Esophagus squamous epithelium (tissue), 5 donors: Measurements from ENCODE around the gene ORC1. TPM values are rescaled to one million over a fixed set of nuclear protein-coding genes. Genes with fewer than 3 reads are reported as not detected.

Experiments used
- DNase-seq: peaks from one replicate; lab custom pipeline; 2025; lab: John Stamatoyannopoulos, UW
- H3K27ac ChIP-seq, 4 donors: fragments of 200-600 bp; sonication (generic); one replicate each; pipeline ENCODE4 v1.5.1; 2016 to 2019; ENCODE audit warnings: mild to moderate bottlenecking in 1 of 4
- H3K27me3 ChIP-seq, 4 donors: fragments of 200-600 bp; sonication (generic); 1 replicate in 3 of 4; 2 replicates in 1 of 4; pipeline versions ENCODE4 v1.5.1 to v1.6.0; 2017 to 2021; ENCODE audit warnings: antibody characterized with exemption in 1 of 4
- H3K36me3 ChIP-seq, 3 donors: fragments of 200-600 bp; sonication (generic); one replicate each; pipeline ENCODE4 v1.5.1; 2016 to 2019
- H3K4me1 ChIP-seq, 3 donors: fragments of 200-600 bp; sonication (generic); one replicate each; pipeline ENCODE4 v1.5.1; 2017 to 2019
- H3K4me3 ChIP-seq, 4 donors: fragments of 200-600 bp; sonication (generic); 1 replicate in 3 of 4; 2 replicates in 1 of 4; pipeline ENCODE4 v1.5.1; 2016 to 2019; ENCODE audit warnings: mild to moderate bottlenecking in 2 of 4, moderate library complexity in 1 of 4
- H3K9me3 ChIP-seq, 3 donors: fragments of 200-600 bp; sonication (generic); one replicate each; pipeline ENCODE4 v1.5.1; 2016 to 2019
- CTCF ChIP-seq, 6 experiments: fragments of 450-650 bp in 4 of 6; fragments of 200-600 bp in 2 of 6; sonication (generic) in 2 of 6; IDR thresholded peaks; one replicate each; pipeline ENCODE4 v1.5.1; 2016 to 2019; ENCODE audit warnings: antibody characterized with exemption in 6 of 6, mild to moderate bottlenecking in 4 of 6, moderate library complexity in 4 of 6
- POLR2A ChIP-seq, 4 donors: fragments of 450-650 bp; IDR thresholded peaks; one replicate each; pipeline ENCODE4 v1.6.1; 2017; ENCODE audit warnings: antibody characterized with exemption in 4 of 4, mild to moderate bottlenecking in 4 of 4, moderate library complexity in 3 of 4
- WGBS, 2 donors: methylation state at CpG; one replicate each; pipeline ENCODE4 v1.1.5; 2018; 5-methylcytosine and 5-hydroxymethylcytosine counted together
- intact Hi-C: fragments of 100-400 bp; cut with DNase I; formaldehyde crosslinking; loops from one replicate; pipeline ENCODE4 v1.15.0; 2022
- total RNA-seq, 4 donors: library from RNA; depleted of rRNA; stranded (reverse); fragments of >200 nt; gene quantifications; one replicate each; pipeline ENCODE4 v1.1.0, GENCODE V29; 2016
- donor health status: DM: yes; HTN: yes; CAD: no.

The ORC1 gene
- total RNA-seq, 4 donors from 2014 or later, result 1.7 to 10.3 (median 4.3) TPM

- Histone ChIP-seq H3K4me1 (no peaks in the 10 kb centered on the region), H3K9me3 (no peaks in the 10 kb centered on the region), H3K27ac (no peak overlapping the region), H3K27me3 (no peaks in the 10 kb centered on the region), H3K4me3 (no peak overlapping the region), H3K36me3 (peaks cover 0 to 58% (median 0%) of the 10 kb centered on the region in 3 donors)
- 64 to 83% methylated on average over 3 of the region's 3 CpGs for WGBS, 2 donors
- no peak for DNase-seq
- no peak for TF ChIP-seq POLR2A (IDR thresholded peaks at IDR 0.05)
- no peak for TF ChIP-seq CTCF (IDR thresholded peaks at IDR 0.05)
- intact Hi-C loops, result no loop called here
These were observed 69.2 kb downstream of the ORC1 start for GRCh38 chr1:52334906-52335528.

GRCh38 chr1:52332411-52332810, 71.8 kb downstream of the ORC1 start:
- 48 to 58% methylated on average over 1 of the region's 1 CpG for WGBS, 2 donors

GRCh38 chr1:52328615-52329014, 75.6 kb downstream of the ORC1 start:
- intact Hi-C loops, result no loop called here
- TF ChIP-seq POLR2A (IDR thresholded peaks at IDR 0.05) (no peak), CTCF (IDR thresholded peaks at IDR 0.05) (no peak)

More at GRCh38 chr1:52332411-52332810, 71.8 kb downstream of the ORC1 start:
- H3K9me3 ChIP-seq, result no peaks in the 10 kb centered on the region
- H3K27me3 ChIP-seq, result no peaks in the 10 kb centered on the region
- H3K4me3 ChIP-seq, result no peak overlapping the region
- peaks cover 0 to 32% (median 0%) of the 10 kb centered on the region in 3 donors for H3K36me3 ChIP-seq
- no peak for TF ChIP-seq POLR2A (IDR thresholded peaks at IDR 0.05)
- no peak for DNase-seq
- intact Hi-C loops, result no loop called here
- H3K27ac ChIP-seq, result no peak overlapping the region
- no peaks in the 10 kb centered on the region for H3K4me1 ChIP-seq

GRCh38 chr1:52325786-52326185, 78.4 kb downstream of the ORC1 start:
- H3K4me1 ChIP-seq, result no peaks in the 10 kb centered on the region
- H3K27me3 ChIP-seq, result no peaks in the 10 kb centered on the region
- H3K9me3 ChIP-seq, result no peaks in the 10 kb centered on the region
- H3K4me3 ChIP-seq, result no peak overlapping the region
- intact Hi-C loops, result no loop called here
- H3K36me3 ChIP-seq, result peaks cover 0 to 20% (median 0%) of the 10 kb centered on the region in 3 donors
- no peak overlapping the region for H3K27ac ChIP-seq
- WGBS, 2 donors, result 81 to 89% methylated on average over 5 of the region's 5 CpGs
- DNase-seq, result no peak
- TF ChIP-seq CTCF (IDR thresholded peaks at IDR 0.05), result no peak
- TF ChIP-seq POLR2A (IDR thresholded peaks at IDR 0.05), result no peak

More at GRCh38 chr1:52328615-52329014, 75.6 kb downstream of the ORC1 start:
- no peak for DNase-seq
- Histone ChIP-seq H3K4me1 (no peaks in the 10 kb centered on the region), H3K9me3 (no peaks in the 10 kb centered on the region), H3K36me3 (peaks cover 0 to 13% (median 0%) of the 10 kb centered on the region in 3 donors), H3K4me3 (no peak overlapping the region), H3K27me3 (no peaks in the 10 kb centered on the region), H3K27ac (no peak overlapping the region)
- 69 to 79% methylated on average over 1 of the region's 1 CpG for WGBS, 2 donors

- WGBS, 2 donors, result 77 to 88% methylated on average over 4 to 8 of the region's 8 CpGs
- Histone ChIP-seq H3K4me1 (no peaks in the 10 kb centered on the region), H3K9me3 (no peaks in the 10 kb centered on the region), H3K27ac (no peak overlapping the region), H3K4me3 (no peak overlapping the region), H3K36me3 (peaks cover 0 to 20% (median 0%) of the 10 kb centered on the region in 3 donors), H3K27me3 (no peaks in the 10 kb centered on the region)
- TF ChIP-seq CTCF (IDR thresholded peaks at IDR 0.05) (no peak), POLR2A (IDR thresholded peaks at IDR 0.05) (no peak)
- intact Hi-C loops, result no loop called here
- DNase-seq, result no peak
These were observed 80.5 kb downstream of the ORC1 start for GRCh38 chr1:52323731-52324130.

Other genes with a start within 250 kb of the ORC1 start
- gene CC2D1B, start 38.2 kb downstream of the ORC1 start, total RNA-seq, result 10 to 100 TPM; 16.9 to 21.2 (median 18.3) TPM
- 10 to 100 TPM in 3 of 4 donors, 1 to 10 TPM in 1; 9.6 to 18.1 (median 14.6) TPM for gene PRPF38A, start 179 bp upstream of the ORC1 start, total RNA-seq
- 10 to 100 TPM; 18.9 to 56.1 (median 26.8) TPM for gene TUT4, start 148.7 kb upstream of the ORC1 start, total RNA-seq
- 1 to 10 TPM; 1.6 to 9.9 (median 2.7) TPM for gene GPX7, start 197.9 kb upstream of the ORC1 start, total RNA-seq
- gene SHISAL2A, start 228.7 kb upstream of the ORC1 start, total RNA-seq, result 1 to 10 TPM in 1 of 4 donors, not detected in 3; 1.7 TPM